Measurements from ENCODE around the gene NEMP2.
"Not testable (repeated sequence)": the region's sequence is repeated elsewhere in the genome, so short reads cannot be mapped to it uniquely, and the experiment has no call there.

The NEMP2 gene

GRCh38 chr2:190526105-190526750 lies 8.3 kb downstream of the NEMP2 start:
- no peak for DNase-seq (ENCODE audit: low read depth in 1 of 2, low spot score in 1 of 2)

DNA sequence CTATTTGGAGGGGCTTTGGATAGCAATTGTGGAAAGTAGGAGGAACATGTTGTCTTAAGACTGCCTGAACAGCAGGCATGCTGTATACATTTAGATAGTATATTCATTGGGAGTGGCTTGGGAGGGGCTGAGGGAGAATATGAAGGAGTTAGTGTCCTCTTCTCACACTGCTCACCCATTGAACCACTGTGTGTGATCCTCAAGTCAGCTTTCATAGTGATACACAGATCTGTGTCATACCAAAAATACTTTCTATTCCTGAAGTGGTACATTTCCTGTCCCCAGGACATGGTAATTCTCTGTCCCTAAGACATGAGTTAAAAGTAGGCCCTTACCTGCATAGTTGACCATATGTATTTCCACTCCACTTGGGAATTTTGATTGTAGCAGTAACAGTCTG lies 9.6 kb downstream of the NEMP2 start:
- DNase-seq (ENCODE audit: low read depth in 1 of 2, low spot score in 1 of 2): no peak

GRCh38 chr2:190519975-190520767 lies 14.4 kb downstream of the NEMP2 start:
- no peak for DNase-seq (ENCODE audit: low read depth in 1 of 2, low spot score in 1 of 2)

DNA sequence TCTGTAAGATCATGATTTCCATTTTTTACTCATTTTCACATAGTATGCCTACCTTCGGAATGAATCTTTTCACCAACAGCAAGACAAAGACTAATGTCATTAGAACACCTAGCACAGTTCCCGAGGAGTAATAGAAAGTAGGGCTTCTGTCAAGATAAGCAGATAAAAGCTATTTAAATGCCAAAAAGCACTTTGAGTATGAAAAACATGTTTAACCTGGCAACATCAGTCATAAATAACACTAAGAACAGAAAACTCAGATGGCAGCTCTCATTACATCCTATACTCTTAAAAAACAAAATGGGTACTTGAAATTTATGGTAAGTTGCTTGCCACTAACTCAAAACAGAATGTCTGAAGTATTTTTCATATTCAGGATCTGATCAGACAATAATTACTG lies 17.1 kb downstream of the NEMP2 start:
- no peak for DNase-seq (ENCODE audit: low read depth in 1 of 2, low spot score in 1 of 2)

DNA sequence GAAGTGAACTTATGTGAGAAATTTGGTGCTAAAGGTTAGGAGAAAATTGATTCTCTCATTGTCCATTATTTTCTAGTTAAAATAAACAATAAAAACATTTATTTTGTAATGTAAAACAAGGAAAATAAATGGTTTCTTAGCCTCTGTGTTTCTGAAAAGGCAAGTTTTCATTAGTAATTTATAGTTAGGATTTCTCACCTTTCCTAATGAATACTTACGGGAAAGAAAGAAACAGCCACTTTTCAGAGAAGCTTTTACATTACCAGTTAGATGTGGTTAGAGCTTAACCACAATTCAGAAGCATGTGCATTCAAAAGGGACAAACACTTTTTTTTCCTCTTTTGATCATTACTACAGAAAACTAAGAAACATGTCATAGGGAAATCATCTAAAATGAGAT lies 18.8 kb downstream of the NEMP2 start:
- no peak for DNase-seq (ENCODE audit: low read depth in 1 of 2, low spot score in 1 of 2)

GRCh38 chr2:190514676-190515075 lies 19.8 kb downstream of the NEMP2 start:
- DNase-seq (ENCODE audit: low read depth in 1 of 2, low spot score in 1 of 2): no peak

DNA sequence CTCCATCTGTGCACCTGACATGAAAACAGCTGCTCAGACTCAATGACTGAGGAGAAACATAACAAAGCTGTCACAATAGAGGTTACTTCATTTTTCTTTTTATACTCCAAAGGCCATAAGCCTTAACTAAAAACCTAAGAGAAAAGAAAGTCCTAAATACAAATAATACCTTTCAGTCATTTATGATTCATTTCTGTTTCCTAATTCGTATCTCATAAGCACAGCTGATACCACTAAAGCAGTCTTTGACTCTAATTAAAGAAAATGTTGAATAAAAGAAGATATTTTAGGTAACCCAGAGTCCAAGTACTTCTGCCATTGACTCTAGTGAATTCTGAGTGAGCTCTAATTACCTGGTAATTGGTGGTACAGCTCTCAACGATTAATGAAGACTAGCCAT lies 20.6 kb downstream of the NEMP2 start:
- no peak for DNase-seq (ENCODE audit: low read depth in 1 of 2, low spot score in 1 of 2)

- DNase-seq (ENCODE audit: low read depth in 1 of 2, low spot score in 1 of 2): no peak
Observed at GRCh38 chr2:190512539-190513095, 21.9 kb downstream of the NEMP2 start.

DNA sequence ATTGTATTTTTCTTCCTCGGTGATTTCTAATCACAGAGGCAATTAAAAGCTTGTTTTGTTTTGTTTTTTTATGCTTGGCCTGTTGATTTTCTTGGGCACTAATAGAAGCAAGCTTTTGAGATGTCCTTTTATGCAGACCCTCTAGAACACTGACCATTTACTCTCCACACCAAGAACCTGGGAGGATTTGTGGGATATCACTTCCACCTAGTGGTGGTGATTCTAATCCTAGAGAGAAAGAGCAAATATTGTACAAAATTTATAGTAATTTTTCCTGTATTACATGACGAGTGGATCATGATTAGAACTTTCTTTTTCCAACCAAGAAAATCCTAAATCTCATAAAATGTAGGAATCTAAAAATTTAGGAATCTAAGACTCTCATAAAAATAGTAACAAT lies 23.4 kb downstream of the NEMP2 start:
- no peak for DNase-seq (ENCODE audit: low read depth in 1 of 2, low spot score in 1 of 2)

- not testable (repeated sequence) for DNase-seq (ENCODE audit: low read depth in 1 of 2, low spot score in 1 of 2)
Observed at GRCh38 chr2:190509895-190510294, 24.6 kb downstream of the NEMP2 start.

DNA sequence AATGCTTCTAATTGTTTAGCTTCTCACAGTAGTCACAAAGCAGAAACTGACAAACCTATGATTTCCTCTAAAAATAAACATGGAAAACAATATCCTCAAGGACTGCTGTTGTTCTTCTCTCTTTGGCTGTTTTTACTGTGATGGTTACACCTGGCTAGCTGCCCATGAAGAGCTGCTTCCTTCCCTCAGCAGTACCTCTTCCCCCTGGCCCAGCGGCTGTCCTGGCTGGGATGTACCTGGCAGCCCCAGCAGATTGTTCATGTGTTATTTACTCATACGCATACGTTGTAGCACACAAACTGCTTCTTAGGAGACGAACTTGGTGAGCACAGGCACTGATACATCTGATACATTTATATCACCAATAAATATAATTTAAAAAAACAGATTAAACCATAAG lies 27.4 kb downstream of the NEMP2 start:
- no peak for DNase-seq (ENCODE audit: low read depth in 1 of 2, low spot score in 1 of 2)

GRCh38 chr2:190506666-190507065 lies 27.9 kb downstream of the NEMP2 start:
- no peak for DNase-seq (ENCODE audit: low read depth in 1 of 2, low spot score in 1 of 2)

DNA sequence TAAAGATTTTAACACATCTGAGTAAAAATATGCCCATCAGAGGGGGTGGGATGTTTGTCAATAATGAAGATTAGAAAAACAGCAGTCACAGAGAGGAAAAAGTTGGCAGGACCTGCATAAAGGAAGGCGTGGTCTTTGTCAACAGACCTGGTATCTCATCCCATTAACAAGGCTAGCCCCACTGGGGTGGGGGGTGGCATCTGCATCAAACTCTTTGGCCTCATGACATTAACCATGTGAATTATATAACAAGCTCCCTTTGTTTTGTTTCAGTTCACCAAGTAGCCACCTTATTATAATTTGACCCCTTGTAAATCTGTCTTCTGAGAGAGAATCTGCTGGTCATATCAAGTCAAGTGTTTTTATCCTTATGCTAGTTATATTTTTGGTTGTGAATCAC lies 28.8 kb downstream of the NEMP2 start:
- no peak for DNase-seq (ENCODE audit: low read depth in 1 of 2, low spot score in 1 of 2)

- DNase-seq (ENCODE audit: low read depth in 1 of 2, low spot score in 1 of 2): no peak
Observed at GRCh38 chr2:190504912-190505311, 29.6 kb downstream of the NEMP2 start.

- no peak for DNase-seq (ENCODE audit: low read depth in 1 of 2, low spot score in 1 of 2)
Observed at GRCh38 chr2:190503088-190503487, 31.4 kb downstream of the NEMP2 start.

DNA sequence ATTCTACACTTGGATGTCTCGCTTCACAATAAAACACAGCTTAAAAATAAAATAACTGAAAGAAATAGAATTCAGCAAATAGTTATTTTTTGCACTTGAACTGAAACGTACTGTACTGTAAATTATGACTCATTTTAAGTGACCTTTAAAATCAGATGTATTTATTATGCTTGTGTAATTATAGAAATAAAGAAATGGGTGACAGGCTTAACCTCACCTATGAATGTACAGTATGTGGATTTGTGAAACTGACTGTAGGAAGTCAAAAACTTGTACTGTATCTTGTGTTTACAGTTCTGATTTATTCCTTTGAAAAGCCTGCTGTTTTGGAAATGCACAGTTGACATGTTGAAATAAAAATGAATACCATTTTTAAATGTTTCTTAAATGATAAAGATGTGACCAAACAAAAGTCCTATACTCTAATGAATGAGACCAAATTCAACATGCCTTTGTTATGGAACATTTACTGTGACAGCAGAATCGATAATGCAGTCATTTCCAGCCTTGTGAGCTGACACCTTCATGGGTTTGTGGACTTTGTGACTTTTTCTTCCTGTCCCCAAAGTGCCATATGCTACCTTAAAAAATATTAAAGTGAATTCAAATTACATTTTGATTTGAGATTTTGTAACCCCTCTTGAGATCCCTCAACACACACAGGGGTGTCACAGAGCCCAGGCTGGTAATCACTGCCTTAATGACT lies 32.7 kb downstream of the NEMP2 start:
- DNase-seq (ENCODE audit: low read depth in 1 of 2, low spot score in 1 of 2): no peak

DNA sequence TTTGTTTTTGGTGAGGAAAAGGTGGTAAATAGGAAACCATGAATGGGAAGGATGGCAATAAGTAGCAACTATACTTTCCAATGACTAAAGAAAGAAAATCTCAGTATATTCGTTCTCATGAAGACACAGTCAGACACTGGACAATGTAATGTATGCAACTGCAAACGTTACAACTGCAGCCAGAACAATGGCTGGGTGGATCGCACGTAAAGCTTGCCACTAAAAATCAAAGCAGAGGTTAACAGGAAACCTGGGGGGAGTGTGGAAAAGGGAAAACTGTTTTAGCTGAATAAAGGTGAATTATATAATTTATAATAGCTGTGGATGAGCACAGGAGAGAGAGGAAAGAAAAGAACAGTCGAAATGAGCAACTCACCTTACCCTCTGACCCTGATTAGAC lies 33.3 kb downstream of the NEMP2 start:
- DNase-seq (ENCODE audit: low read depth in 1 of 2, low spot score in 1 of 2): no peak

DNA sequence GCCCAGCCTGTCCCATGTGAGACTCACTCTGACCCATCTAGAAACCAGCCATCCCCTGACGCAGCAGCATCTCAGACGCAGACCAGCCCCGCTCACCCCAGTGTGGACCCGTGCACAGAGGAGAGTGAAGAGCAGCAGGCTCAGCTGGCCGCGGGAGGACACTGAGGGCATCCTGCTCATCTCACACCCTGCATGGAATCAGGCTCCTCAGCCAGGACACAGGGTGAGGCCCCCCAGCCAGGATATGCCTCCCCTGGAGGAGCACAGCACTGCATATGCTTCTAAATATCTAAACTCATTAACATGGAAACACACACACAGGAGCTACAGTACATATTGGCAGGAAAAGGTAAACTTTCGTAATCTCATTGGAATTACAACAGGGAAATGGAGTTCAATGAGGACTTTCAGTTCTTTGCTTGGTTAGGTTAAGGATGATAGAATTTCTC lies 34.4 kb downstream of the NEMP2 start:
- DNase-seq (ENCODE audit: low read depth in 1 of 2, low spot score in 1 of 2): no peak

DNA sequence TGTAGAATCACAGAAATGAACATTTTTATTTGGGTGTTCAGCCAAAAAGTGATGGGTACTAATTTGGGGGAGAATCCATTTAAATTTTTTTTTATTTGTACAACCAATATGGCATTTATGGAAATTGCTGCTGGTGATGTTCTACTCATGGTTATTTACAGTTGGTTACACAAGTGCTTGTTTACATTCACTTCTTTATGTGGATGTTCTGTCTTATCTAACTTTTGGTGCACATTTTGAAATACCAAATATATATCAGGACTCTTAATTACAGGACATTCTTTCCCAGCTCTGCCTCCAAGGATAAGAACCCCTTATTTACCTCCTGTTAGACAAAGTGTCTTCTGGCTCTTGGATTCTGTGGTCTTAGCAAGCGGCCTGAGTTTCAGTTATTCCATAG lies 35.2 kb downstream of the NEMP2 start:
- DNase-seq (ENCODE audit: low read depth in 1 of 2, low spot score in 1 of 2): no peak

DNA sequence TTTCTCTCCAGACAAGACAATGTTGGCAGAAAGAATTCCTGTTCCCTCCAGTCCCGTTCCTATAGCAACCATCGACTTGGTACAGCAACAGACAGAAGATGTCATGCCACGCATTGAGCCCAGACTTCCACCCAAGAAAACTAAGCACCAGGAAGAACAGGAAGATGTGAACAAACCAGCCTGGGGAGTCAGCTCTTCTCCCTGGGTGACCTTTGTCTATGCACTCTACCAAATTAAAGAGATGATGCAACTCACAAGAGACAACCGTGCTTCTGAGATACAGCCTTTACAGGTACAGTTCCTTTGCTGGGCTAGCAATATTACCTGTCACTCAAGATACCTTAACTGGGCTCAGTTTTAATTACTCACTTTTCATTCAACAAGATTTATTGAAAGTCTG lies 37.1 kb downstream of the NEMP2 start:
- DNase-seq (ENCODE audit: low read depth in 1 of 2, low spot score in 1 of 2): no peak

GRCh38 chr2:190494600-190495227 lies 39.8 kb downstream of the NEMP2 start:
- not testable (repeated sequence) for DNase-seq (ENCODE audit: low read depth in 1 of 2, low spot score in 1 of 2)
